TTC549 (cell line): ENCODE results near the gene MYO1E.
"Not testable (repeated sequence)": the region's sequence is repeated elsewhere in the genome, so short reads cannot be mapped to it uniquely, and the experiment has no call there.

Experiments
- FAIRE-seq: peaks from 2 replicates; lab custom pipeline; 2012; peaks lifted over from hg19 to GRCh38; lab: Jason Lieb, UNC

The MYO1E gene

DNA sequence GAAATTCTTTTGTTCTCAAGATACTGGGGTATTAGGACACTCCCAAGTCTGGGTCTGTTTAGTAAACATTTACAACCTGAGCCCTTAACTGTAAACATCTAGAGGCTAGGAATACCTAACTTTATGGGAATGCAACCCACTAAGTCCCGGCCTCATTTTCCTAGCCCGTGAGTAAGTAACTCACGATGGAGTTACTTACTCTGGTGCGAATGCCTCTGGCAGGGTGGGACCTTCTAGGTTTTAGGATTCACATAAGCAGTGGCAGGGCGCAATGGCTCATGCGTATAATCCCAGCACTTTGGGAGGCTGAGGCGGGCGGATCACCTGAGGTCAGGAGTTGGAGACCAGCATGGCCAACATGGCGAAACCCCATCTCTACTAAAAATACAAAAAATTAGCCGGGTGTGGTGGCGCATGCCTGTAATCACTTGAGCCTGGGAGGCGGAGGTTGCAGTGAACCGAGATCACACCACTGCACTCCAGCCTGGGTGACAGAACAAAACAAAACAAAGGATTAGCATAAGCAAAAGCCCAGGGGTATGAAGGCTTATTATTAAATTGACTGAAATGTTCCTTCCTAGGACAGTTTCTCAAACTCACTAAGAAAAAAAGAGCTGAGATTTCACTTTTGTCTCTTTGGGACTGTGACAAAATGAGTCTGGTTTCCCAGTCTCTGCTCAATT is 14.7 kb upstream of the MYO1E start:
- not testable (repeated sequence) for FAIRE-seq

DNA sequence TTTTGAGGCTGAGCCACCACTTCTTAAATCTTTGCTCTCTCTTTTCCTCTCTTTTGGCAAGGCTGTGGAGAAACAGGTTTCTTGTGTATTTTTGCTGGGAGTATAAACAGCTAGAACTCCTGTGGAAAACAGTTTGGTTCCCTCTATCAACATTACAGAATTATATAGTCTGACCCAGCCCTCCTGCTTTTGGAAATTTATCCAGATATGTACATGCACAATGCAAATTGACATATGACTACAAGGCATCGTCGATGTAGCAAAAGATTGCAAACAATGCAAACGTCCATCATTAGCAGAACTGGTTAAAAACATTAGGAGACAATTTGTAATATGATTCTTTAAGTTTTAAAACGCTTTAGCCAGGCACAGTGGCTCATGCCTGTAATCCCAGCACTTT is 12.5 kb upstream of the MYO1E start:
- no peak for FAIRE-seq

DNA sequence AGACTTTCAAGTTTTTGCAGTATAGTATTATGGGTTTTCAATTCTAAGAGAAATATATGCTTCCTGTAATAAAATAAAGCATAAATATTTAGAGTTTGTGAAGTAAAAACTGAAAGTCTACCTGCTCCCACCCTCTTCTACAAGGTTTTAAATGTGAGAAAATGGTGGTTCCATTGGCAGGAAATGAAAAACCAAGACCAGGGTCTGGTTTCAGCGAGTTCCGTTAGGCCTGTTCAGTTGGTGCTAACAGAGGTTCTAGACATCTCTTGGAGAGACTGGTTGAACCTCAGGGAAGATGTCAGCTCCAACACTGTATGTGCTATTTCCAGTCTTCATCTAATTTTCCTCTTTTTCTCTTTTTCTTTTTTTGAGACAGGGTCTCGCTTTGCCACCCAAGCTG is 11.8 kb upstream of the MYO1E start:
- no peak for FAIRE-seq

DNA sequence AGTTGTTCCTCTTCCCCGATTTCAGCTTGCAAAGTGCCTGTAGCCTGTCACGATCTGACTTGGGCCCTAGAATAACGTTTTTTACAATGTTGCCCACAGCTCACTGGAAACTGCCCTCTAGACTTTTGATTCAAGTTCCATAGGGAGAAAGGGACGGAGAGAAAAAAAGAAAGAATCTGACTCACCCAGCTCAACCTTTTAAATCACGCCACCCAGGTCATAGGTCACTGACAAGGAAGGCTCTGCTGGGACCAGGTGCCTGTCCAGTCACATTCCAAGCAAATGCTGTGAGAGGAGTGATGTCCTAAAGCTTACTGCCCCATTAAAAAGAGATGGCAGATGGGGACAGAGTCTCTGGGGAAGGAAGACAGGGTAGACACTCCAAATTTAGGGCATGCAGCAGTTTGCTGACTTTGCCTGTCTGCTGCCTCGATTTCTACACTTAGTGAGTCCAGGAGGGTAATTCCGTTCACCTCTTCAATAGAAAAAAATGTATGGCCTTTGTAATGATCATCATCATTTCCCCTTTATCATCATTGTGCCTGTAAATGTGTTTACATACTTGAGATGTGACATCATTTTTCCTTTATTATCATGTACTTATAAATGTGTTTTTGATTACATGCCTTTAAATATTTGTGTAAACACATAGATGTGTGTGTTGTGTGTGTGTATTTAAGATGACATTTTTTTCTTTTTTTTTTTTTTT is 8.4 kb upstream of the MYO1E start:
- FAIRE-seq: no peak

DNA sequence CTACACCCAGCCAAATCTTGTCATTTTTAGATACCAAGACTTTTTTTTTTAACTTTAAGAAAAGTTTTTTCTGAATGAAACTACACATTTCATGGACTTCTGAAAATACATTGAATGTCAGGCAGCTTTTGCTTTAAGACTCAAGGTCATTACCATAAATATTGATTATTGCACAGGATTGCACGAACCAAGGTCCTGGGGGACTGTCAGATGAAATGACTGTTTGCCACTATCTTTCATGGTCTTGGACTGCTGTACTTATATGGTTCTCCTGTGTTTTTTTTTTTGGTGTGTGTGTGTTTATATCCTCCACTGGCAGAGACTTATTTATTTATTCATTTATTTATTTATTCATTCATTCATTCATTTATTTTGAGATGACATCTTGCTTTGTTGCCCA is 6.9 kb upstream of the MYO1E start:
- FAIRE-seq: no peak

DNA sequence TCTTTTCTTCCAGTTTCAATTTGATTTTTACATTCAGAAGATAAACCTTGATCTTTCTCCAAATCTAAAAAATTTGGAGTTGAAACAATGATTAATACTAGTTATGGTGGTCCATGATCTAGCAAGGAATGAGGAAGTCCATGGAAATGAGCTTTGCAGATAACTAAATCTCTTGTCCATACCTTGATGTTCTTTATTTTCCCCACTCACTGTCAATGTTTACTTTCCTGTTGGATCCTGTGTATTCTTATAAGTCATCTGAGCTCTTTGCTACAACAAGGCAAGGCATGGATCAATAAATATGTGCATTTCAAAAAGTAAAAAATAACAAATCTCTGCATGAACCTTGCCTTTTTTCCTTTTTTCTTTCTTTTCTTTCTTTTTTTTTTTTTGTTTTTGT is 6.2 kb upstream of the MYO1E start:
- no peak for FAIRE-seq

DNA sequence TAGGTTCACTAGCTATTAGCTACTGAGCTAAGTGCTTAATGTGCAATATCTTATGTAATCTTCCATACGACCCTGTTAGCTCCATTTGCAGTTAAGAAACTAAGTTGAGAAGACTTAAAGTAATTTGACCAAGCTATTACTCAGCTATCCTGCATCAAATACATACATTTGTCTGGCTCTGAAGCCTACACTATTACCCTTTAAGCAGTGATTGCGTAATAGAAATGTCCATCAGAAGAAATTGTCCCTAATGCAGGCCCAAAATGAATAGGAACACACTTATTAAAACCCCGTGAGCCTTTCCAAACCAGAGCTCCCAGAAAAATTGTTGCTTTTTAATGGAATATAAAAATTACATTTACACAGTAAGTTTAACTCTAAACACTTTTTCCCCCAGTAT is 5.3 kb upstream of the MYO1E start:
- FAIRE-seq: no peak

DNA sequence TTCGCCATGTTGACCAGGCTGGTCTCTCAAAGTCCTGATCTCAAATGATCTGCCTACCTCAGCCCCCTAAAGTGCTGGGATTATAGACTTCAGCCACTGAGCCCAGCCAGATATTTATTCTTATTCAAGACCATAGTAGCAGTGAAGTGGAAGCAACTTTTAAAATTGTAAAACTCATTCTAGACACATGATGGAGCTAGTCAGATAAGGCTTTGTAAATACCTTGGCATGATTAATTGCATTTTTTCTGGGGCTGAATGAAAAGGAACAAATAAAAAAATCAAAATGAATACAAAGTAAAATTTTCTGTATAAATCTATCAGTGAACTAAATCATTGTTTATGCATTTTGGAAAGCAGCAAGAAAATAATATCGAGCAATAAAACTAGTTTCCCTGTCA is 4.1 kb upstream of the MYO1E start:
- FAIRE-seq: no peak

DNA sequence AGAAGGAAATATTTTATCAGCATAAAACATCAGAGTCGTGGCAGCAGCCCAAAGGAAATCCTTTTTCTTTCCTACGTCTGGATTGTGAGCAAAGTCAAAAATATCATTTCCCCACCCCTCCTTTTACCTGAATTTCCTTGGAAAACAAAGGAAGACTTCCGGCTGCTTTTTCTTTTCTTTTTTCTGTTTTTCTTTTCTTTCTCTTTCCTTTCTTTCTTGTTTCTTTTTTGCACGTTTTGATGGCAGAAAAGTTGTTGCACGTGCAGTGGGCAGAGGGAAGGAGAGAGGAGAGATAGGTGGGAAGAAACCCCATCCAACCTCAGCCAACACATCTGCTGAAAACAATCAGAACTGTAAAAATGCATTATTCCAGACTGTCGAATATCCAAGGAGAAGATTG is 544 bp upstream of the MYO1E start:
- FAIRE-seq: no peak

DNA sequence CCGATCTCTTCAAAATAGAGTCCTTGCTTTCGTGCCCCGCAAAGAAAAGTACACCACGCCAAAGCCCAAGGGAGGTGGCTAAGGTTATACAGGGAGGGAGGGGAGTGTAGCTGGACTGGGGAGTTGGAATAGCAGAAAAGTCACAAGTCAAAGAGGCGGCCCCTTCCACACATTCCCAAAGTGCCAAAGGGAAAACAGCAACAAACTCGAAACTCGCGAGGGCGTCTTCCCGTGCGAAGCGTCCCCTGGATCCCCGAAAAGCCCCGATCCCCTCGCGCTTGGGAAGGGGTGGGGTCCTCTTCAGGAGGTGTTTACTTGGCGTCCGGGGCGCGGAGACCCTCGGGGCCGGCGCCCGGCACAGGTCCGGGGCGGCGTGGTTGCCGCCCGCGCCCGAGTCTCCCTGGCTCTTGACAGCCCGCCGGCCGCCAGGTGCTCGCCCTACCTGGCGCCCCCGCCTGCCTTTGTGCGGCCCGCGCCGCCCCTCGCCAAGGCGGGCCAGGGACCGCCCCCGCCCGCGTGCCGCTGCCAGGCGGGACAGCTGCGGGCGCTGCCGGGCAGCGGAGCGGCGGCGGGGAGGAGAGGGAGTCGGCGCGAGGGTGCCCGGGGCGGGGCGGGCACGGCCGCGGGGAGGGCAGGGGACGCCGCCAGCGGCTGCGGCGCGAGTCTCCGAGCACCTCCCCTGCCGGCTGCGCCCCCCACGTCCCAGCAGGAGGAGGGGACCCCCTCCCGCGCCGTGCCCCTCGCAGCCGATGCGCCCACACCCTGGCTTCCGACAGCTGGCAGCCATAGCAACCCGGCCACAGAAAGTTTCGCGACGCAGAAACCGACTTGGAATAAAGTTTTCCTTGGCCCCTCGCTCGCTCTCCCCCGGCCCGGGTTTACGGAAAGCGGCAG is 966 bp downstream of the MYO1E start:
- FAIRE-seq: no peak

DNA sequence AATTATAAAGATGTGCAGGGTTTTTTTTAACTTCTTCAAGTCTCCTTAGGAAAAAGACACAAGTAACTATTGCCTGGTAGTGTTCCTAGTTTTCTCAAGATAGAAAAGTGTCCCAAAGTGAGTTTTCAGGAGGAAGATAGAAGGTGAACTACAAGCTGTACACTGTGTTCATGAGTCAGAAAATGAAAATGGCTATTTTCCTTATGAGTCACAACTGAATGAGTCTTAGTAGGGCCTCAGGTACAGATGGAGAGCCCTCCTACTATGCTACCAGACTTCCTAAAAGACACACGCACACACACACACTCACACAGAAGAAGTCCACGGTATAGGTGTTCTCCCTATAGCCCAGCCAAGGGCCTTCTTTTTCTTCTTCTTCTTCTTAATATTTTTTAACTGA is 3.1 kb downstream of the MYO1E start:
- no peak for FAIRE-seq

DNA sequence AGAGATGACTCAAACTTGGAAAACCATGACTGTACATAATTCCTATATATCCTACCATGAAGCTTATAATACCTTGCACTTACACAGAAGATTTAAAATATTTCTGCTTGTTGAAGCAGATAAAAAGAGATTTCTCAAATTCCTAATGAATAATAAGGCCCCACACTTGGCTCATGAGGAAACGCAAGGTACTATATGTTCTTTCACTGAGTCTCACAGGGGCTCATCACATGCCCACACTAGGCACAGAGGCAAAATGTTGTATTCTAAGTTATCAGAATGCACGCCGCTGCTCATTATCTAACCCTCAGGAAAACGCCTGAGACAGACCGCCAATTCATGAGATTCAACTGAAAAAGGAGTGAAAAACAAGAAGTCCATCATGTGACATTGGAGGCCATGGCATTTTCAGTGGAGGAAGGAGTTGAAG is 5.6 kb downstream of the MYO1E start:
- FAIRE-seq: no peak

DNA sequence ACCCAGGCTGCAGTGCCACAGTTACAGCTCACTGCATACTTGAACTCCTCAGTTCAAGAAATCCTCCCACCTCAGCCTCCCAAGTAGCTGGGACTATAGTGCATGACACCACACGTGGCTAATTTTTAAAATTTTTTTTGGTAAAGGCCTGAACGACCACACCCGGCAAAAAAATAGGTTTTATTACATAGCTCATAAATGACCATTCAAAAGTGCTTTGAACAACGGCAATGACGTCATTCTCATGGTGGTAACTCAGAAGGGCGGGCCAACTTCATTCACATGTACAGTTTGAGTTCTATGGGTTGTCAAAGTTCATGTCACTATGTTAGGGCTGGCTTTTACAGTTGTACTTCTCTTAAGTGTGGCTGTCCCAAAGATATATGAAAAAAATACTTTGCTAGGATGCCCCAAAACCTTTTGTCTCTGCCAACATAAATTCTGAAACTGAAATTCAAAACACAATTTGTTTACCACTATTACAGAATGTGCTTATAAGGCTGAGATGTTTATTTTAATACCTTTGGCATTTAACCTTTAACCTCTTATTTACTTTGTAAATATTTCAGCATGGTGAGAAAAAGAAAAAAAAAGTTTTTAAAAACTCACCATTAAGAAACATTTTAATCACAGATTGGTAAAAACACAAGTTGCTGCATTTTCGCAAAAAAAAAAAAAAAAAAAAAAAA is 6.2 kb downstream of the MYO1E start:
- FAIRE-seq: no peak

DNA sequence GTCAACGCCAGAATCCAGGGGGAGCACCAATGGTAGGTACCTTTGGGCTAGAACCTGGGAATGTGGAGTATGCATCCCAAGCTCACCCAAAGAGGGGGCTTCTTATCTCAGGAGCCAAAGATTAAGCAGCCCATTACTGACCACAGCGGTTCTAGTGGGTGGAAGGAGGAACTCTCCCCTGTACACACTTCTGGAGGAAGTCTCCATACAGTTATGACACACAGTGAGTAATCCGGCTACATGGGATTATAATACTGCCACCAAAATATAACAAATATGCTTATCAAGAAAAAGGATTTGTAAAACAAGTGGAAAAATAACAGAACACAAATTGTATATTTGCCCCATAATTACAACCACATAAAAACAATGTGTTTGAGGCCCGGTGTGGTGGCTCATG is 8.4 kb downstream of the MYO1E start:
- no peak for FAIRE-seq

DNA sequence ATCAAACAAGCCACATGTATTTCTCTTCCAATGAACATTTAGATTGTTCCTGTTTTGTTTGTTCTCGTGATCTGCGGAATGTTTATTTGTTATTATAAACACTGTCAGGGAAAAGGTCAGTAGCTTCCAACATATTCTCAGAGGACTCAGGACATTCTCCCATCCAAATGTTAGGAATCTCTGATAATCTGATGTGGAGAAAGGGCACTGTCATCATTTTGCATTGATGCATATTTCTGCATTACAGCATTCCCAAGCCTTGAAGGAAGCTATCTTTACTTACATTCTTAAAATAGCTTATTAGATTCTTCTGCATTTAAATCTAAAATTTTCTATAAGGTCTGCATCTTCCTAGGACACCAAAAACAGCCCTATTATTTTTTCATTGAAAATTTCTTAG is 10.3 kb downstream of the MYO1E start:
- no peak for FAIRE-seq

DNA sequence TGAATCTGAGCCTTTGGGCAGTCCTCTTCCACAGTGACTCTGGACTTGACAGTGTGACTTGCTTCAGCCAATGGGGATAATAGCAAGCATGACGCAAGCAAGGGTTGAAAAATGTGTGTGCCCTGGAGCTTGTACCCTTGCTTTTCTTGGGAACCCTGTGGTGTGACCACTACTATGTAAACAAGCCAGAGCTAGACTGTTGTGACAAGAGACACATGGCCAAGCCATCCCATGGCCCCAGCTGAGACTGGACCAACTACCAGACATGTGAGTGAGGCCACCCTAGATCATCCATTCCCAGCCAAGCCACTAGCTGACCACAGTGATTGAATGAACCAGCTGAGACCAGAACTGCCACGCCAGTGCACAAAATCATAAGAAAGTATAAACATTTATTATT is 11.8 kb downstream of the MYO1E start:
- no peak for FAIRE-seq

DNA sequence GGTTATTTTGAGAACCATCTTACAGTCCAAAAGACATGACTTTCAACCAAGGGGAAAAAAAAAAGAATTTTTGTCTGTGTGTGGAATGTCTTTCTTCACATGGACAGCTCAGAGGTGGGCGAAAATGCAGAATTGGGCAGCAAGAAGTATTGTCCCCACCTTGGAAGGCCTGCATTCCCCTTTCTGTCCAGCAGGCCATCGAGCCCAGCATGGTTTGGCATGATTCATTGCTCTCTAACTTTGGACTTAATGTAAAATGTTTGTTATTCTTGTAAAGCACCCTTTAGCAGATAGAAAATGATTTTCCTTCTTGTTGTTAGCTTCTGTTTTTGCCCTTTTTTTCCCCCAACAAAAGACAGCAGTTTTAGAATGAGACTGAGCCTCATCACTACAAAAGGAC is 12.4 kb downstream of the MYO1E start:
- no peak for FAIRE-seq

DNA sequence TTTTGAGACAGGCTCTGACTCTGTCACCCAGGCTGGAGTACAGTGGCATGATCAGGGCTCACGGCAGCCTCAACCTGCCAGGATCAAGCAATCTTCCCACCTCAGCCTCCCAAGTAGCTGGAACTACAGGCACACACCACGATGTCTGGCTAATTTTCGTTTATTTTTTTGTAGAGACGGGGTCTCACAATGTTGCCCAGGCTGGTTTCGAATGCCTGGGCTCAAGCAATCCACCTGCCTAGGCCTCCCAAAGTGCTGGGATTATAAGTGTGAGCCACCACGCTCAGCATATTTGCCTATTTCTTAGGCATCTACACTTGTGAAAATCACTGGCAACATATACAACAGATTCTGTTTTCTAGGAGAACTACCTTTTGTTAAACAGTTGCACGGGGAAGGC is 16.9 kb downstream of the MYO1E start:
- FAIRE-seq: no peak

DNA sequence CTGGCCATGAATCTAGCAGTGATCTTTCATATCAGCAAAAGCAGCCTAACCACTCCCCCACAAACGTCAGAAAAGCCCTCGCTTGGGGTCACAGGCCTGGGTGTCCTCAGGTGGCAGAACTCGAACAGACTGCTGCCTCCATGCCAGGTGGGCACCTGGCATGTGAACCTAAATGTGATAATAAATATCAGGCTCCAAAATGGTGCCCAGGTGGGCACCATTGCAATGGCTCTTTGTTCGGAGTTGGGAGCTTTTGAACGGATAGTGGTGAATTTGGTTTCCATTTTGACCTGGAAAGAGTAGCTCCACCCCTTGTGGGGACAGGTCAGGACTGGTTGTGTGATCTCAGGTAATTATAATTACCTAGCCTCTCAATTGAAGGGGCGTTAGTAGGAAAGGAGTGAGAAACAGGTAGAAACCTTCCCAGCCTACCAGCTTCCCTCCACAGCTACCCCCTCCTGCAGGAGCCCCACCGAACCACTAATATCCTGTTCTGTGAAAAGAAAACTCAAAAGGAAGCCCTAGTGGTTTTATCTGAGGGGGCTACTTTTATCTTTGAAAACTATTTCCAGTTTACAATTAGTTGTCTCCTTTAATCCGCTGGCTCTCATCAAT is 18.1 kb downstream of the MYO1E start:
- no peak for FAIRE-seq

DNA sequence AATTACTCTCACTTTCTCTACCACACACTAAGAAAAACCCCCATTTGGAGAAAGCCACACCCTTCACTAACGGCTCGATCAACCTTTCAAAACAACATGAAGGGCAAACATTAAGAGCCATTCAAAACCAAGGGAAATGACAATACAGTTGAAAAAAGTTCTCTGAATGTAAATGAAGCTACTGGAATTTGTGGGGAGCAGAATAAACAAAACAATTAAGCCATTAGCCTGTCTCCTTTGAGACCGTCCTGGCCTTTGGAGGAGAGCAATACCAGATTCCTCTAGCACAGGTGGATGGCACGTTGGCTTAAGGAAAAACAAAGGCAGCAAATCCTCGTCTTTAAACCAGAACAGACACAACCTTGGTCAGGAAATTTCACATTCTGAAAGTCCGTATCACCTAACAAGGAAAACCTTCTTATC is 18.7 kb downstream of the MYO1E start:
- no peak for FAIRE-seq

DNA sequence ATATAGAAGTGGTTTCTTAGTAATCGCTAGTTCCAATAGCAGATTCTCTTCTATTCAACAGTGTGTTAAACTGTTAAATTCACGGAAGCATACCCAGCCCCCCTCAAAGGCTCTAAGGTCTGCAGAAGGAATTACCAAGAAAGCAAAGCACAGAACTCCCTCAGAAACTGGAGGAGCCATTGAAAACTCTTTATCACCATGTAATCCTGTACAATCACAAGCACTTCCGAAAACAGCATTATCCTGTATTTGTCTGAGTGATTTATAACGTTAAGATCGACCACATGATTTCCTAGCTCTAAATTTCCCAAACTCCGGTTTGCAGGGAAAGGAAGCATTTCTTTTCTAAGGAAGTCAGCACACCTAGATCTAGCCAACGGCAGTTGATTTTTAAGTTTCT is 20.0 kb downstream of the MYO1E start:
- no peak for FAIRE-seq

DNA sequence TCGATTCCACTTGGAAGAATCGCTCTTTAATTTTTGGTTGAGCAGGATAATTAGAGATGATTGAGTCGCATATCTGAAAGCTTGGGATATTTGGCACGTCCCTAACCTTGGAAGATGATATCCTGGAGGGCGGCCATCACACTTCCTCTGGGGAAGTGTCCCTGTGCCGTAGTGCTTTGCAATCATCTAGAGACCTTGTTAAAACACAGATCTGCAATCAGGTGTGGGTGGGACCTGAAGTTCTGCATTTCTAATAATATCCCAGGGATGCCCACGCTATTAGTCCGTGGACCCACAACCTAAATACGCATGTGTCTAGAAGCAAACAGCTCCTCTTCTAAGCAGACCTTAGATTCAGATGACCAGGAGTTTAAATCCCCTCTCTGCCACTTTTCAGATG is 20.5 kb downstream of the MYO1E start:
- no peak for FAIRE-seq
